ENCODE results near the gene RNF169. TPM values are rescaled to one million over a fixed set of nuclear protein-coding genes. Genes with fewer than 3 reads are reported as not detected.

Gene RNF169
- total and polyA plus RNA-seq, 2 of the 8 experiments (the other 6 are each of a cell fraction or from before 2014, with no cell fraction given), result 3.6 to 12.5 TPM

GRCh38 chr11:74780248-74781005, 31.8 kb downstream of the RNF169 start (continued):
- TF ChIP-seq CHD7 (IDR thresholded peaks at IDR 0.05; ENCODE audit: insufficient replicate concordance, low read length) (no peak), CBX8 (IDR thresholded peaks at IDR 0.05; ENCODE audit: borderline replicate concordance, low read depth, low read length) (no peak), SAP30 (IDR thresholded peaks at IDR 0.05; ENCODE audit: insufficient read depth, insufficient replicate concordance, low read length) (no peak), JUND (IDR thresholded peaks at IDR 0.05; ENCODE audit: low read length) (no peak), SIRT6 (IDR thresholded peaks at IDR 0.05; ENCODE audit: low read length) (no peak), BCL11A (IDR thresholded peaks at IDR 0.05; ENCODE audit: low read depth in 2 of 2, low read length in 2 of 2) (no peak), NANOG (IDR thresholded peaks at IDR 0.05; ENCODE audit: insufficient read depth, low read depth, low read length, poor library complexity, severe bottlenecking) (no peak), SP2 (IDR thresholded peaks at IDR 0.05; ENCODE audit: low read length) (no peak), JUN (IDR thresholded peaks at IDR 0.05; ENCODE audit: low read depth, low read length) (no peak)
- TF ChIP-seq, protein P1, sequence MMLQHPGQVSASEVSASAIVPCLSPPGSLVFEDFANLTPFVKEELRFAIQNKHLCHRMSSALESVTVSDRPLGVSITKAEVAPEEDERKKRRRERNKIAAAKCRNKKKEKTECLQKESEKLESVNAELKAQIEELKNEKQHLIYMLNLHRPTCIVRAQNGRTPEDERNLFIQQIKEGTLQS (IDR thresholded peaks at IDR 0.05; ENCODE audit: insufficient read depth, low read depth, low read length), result no peak

Data from H1 (cell line).